Chondrocyte (in vitro differentiated cells): ENCODE results near the gene C12orf42. TPM values are rescaled to one million over a fixed set of nuclear protein-coding genes. Genes with fewer than 3 reads are reported as not detected.

Experiments
- DNase-seq: peaks from one replicate; pipeline ENCODE4 v3.0.0; 2021; ENCODE audit warnings: mixed read lengths, low spot score
- H3K27ac Mint-ChIP-seq: one replicate; pipeline ENCODE4 v1.8.0; 2021; ENCODE audit warnings: mild to moderate bottlenecking, moderate library complexity, mixed read lengths; ENCODE audit not compliant: unreplicated experiment
- H3K27me3 Mint-ChIP-seq: 2 replicates; pipeline ENCODE4 v1.8.0; 2021; ENCODE audit warnings: low read depth, mixed read lengths
- H3K36me3 Mint-ChIP-seq: 2 replicates; pipeline ENCODE4 v1.8.0; 2021; ENCODE audit warnings: low read depth, mixed read lengths
- H3K4me1 Mint-ChIP-seq: 2 replicates; pipeline ENCODE4 v1.8.0; 2021; ENCODE audit warnings: low read depth, mild to moderate bottlenecking, mixed read lengths
- H3K4me3 Mint-ChIP-seq: one replicate; pipeline ENCODE4 v1.8.0; 2021; ENCODE audit warnings: mild to moderate bottlenecking, moderate library complexity, mixed read lengths; ENCODE audit not compliant: unreplicated experiment
- H3K9me3 Mint-ChIP-seq: 2 replicates; pipeline ENCODE4 v1.8.0; 2021; ENCODE audit warnings: low read depth, mixed read lengths
- total RNA-seq: library from RNA; stranded (reverse); gene quantifications from 3 replicates; pipeline ENCODE4 v1.2.1, GENCODE V29; 2021
- TF ChIP-seq, protein P1 (sequence below): fragments of 200-600 bp; sonication (generic); IDR thresholded peaks from 2 replicates; pipeline ENCODE4 v1.5.0; 2021; ENCODE audit warnings: antibody characterized with exemption, mild to moderate bottlenecking, moderate library complexity

The C12orf42 gene
- total RNA-seq, 1 donor from 2014 or later: not detected

- no peaks in the 10 kb centered on the region for H3K9me3 Mint-ChIP-seq
- no peaks in the 10 kb centered on the region for H3K4me1 Mint-ChIP-seq
- H3K4me3 Mint-ChIP-seq: no peak overlapping the region
- TF ChIP-seq, protein P1, sequence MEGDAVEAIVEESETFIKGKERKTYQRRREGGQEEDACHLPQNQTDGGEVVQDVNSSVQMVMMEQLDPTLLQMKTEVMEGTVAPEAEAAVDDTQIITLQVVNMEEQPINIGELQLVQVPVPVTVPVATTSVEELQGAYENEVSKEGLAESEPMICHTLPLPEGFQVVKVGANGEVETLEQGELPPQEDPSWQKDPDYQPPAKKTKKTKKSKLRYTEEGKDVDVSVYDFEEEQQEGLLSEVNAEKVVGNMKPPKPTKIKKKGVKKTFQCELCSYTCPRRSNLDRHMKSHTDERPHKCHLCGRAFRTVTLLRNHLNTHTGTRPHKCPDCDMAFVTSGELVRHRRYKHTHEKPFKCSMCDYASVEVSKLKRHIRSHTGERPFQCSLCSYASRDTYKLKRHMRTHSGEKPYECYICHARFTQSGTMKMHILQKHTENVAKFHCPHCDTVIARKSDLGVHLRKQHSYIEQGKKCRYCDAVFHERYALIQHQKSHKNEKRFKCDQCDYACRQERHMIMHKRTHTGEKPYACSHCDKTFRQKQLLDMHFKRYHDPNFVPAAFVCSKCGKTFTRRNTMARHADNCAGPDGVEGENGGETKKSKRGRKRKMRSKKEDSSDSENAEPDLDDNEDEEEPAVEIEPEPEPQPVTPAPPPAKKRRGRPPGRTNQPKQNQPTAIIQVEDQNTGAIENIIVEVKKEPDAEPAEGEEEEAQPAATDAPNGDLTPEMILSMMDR: no peak
- H3K27me3 Mint-ChIP-seq: no peaks in the 10 kb centered on the region
- no peaks in the 10 kb centered on the region for H3K36me3 Mint-ChIP-seq
- H3K27ac Mint-ChIP-seq: no peak overlapping the region
- no peak for DNase-seq
These were observed 108.4 kb downstream of the C12orf42 start for GRCh38 chr12:103387385-103387784.

- TF ChIP-seq, protein P1: no peak
These were observed 109.3 kb downstream of the C12orf42 start for GRCh38 chr12:103386451-103386850.

GRCh38 chr12:103382736-103383346, 112.9 kb downstream of the C12orf42 start:
- H3K9me3 Mint-ChIP-seq: no peaks in the 10 kb centered on the region
- H3K27ac Mint-ChIP-seq: no peak overlapping the region
- H3K36me3 Mint-ChIP-seq: no peaks in the 10 kb centered on the region
- no peaks in the 10 kb centered on the region for H3K4me1 Mint-ChIP-seq
- TF ChIP-seq, protein P1: no peak
- H3K27me3 Mint-ChIP-seq: peaks cover 2% of the 10 kb centered on the region
- no peak for DNase-seq
- no peak overlapping the region for H3K4me3 Mint-ChIP-seq

More at GRCh38 chr12:103386451-103386850, 109.3 kb downstream of the C12orf42 start:
- H3K4me1 Mint-ChIP-seq: no peaks in the 10 kb centered on the region
- H3K27ac Mint-ChIP-seq: no peak overlapping the region
- H3K9me3 Mint-ChIP-seq: no peaks in the 10 kb centered on the region
- no peak for DNase-seq
- H3K36me3 Mint-ChIP-seq: no peaks in the 10 kb centered on the region
- no peak overlapping the region for H3K4me3 Mint-ChIP-seq
- H3K27me3 Mint-ChIP-seq: no peaks in the 10 kb centered on the region

- TF ChIP-seq, protein P1: no peak
- Mint-ChIP-seq H3K36me3 (no peaks in the 10 kb centered on the region), H3K4me1 (no peaks in the 10 kb centered on the region), H3K27ac (no peak overlapping the region), H3K4me3 (no peak overlapping the region), H3K9me3 (no peaks in the 10 kb centered on the region), H3K27me3 (peaks cover 2% of the 10 kb centered on the region)
- no peak for DNase-seq
These were observed 113.6 kb downstream of the C12orf42 start for GRCh38 chr12:103382119-103382518.

DNA sequence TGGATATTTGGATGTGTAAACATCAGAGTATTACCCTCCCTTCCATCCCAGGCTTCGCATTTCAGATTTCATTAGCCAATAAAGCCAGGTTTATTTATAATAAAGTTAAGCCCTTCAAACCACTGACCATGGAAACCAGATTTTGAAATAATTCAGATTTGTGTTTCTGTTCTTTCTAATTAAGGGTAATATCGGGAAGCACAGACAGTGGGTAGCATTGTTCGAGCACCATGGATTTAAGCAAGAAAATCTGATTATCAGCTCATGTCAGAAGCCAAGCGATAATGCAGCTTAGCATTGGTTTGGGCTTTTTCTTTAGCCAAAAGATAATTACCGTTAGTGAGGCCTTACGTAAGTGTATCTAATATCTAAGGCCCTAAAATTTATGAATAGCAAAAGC, 116.1 kb downstream of the C12orf42 start:
- Mint-ChIP-seq H3K27ac (no peak overlapping the region), H3K4me1 (no peaks in the 10 kb centered on the region), H3K36me3 (no peaks in the 10 kb centered on the region), H3K4me3 (no peak overlapping the region), H3K27me3 (peaks cover 2% of the 10 kb centered on the region), H3K9me3 (no peaks in the 10 kb centered on the region)
- DNase-seq: no peak
- TF ChIP-seq, protein P1: no peak
